GM12878 (cell line): Measurements from ENCODE around the gene PRMT2. TPM values are rescaled to one million over a fixed set of nuclear protein-coding genes. Genes with fewer than 3 reads are reported as not detected.

Experiments used
- ATAC-seq: fragments of 200-7000 bp; cut with Tn5 transposase; 3 replicates; pipeline ENCODE4 v1.9.1; 2020; ENCODE audit warnings: mild to moderate bottlenecking, moderate library complexity
- BruUV-seq: library from RNA; stranded (reverse); fragments of 400-500 nt; replicated peaks from 2 replicates; lab custom pipeline; 2021; lab: Mats Ljungman, UMichigan
- CTCF ChIA-PET: fragments of 300-600 bp; sonication (Branson Sonifier 250); formaldehyde crosslinking; extraction: SDS; loops from one replicate; lab custom pipeline; 2021; ENCODE audit warnings: inconsistent platforms; lab: Yijun Ruan, JAX
- POLR2A ChIA-PET: fragments of 350-600 bp; formaldehyde crosslinking; extraction: SDS; loops from one replicate; lab custom pipeline; 2021; ENCODE audit warnings: inconsistent platforms; lab: Charles Lee
- RAD21 ChIA-PET: fragments of 300-600 bp; sonication (Branson Sonifier 250); formaldehyde crosslinking; loops from one replicate; lab custom pipeline; 2023; ENCODE audit warnings: antibody characterized with exemption; ENCODE audit not compliant: unreplicated experiment; lab: Charles Lee
- SMC1A ChIA-PET: fragments of 300-600 bp; sonication (Branson Sonifier 250); formaldehyde crosslinking; loops from one replicate; lab custom pipeline; 2023; ENCODE audit not compliant: unreplicated experiment, uncharacterized antibody; lab: Charles Lee
- DNase-seq: peaks from one replicate; pipeline ENCODE4 v3.0.0-alpha.2; 2011; ENCODE audit warnings: low read depth, low spot score
- FAIRE-seq: peaks from 3 replicates; lab custom pipeline; 2011; peaks lifted over from hg19 to GRCh38; lab: Jason Lieb, UNC
- H2AFZ ChIP-seq: 2 replicates; pipeline ENCODE4 v1.6.0; 2011; ENCODE audit warnings: low read depth, low read length, control low read depth; ENCODE audit not compliant: control insufficient read depth
- H3K27ac ChIP-seq: 2 replicates; pipeline ENCODE4 v1.5.1; 2011; ENCODE audit warnings: control low read depth; ENCODE audit not compliant: control insufficient read depth, insufficient read depth
- H3K27me3 ChIP-seq, 2 experiments: replicated peaks in 1 of 2; 2 replicates each; pipeline versions ENCODE4 v1.6.0 to v1.6.1; 2011; ENCODE audit warnings: low read length in 1 of 2; ENCODE audit not compliant: control insufficient read depth in 2 of 2, insufficient read depth in 2 of 2
- H3K36me3 ChIP-seq, 2 experiments: 2 replicates each; pipeline ENCODE4 v1.5.1; 2011; ENCODE audit warnings: low read length in 1 of 2; ENCODE audit not compliant: control insufficient read depth in 2 of 2, insufficient read depth in 2 of 2
- H3K4me1 ChIP-seq: 2 replicates; pipeline ENCODE4 v1.6.1; 2011; ENCODE audit warnings: mild to moderate bottlenecking, low read length, moderate library complexity, mixed read lengths; ENCODE audit not compliant: control insufficient read depth, insufficient read depth
- H3K4me2 ChIP-seq: 2 replicates; pipeline ENCODE4 v1.6.0; 2011; ENCODE audit warnings: control low read depth; ENCODE audit not compliant: control insufficient read depth, insufficient read depth
- H3K4me3 ChIP-seq: fragments of 200-600 bp; sonication (generic); 2 replicates; pipeline ENCODE4 v1.5.1; 2016
- H3K79me2 ChIP-seq: 2 replicates; pipeline ENCODE4 v1.6.0; 2011; ENCODE audit warnings: low read length; ENCODE audit not compliant: control insufficient read depth, insufficient read depth
- H3K9ac ChIP-seq: 2 replicates; pipeline ENCODE4 v1.8.0; 2011; ENCODE audit warnings: low read length, control low read depth, mixed read lengths; ENCODE audit not compliant: control insufficient read depth, insufficient read depth
- H3K9me3 ChIP-seq: replicated peaks from 3 replicates; pipeline ENCODE4 v1.5.1; 2011; ENCODE audit warnings: mild to moderate bottlenecking, low read length; ENCODE audit not compliant: control insufficient read depth, insufficient read depth
- H4K20me1 ChIP-seq: 2 replicates; pipeline ENCODE4 v1.6.0; 2011; ENCODE audit not compliant: control insufficient read depth, insufficient read depth
- MAX ChIP-seq: IDR thresholded peaks from 2 replicates; pipeline ENCODE4 v1.6.1; 2012; ENCODE audit warnings: low read depth, low read length, improper control_type of control experiment
- RCOR1 ChIP-seq: conservative IDR thresholded peaks from 2 replicates; pipeline ENCODE4 v1.6.1; 2012; ENCODE audit warnings: low read depth, low read length, improper control_type of control experiment
- SMARCA5 ChIP-seq: fragments of 450-650 bp; IDR thresholded peaks from 2 replicates; pipeline ENCODE4 v1.6.1; 2017; ENCODE audit warnings: mild to moderate bottlenecking
- WRNIP1 ChIP-seq: IDR thresholded peaks from 2 replicates; pipeline ENCODE4 v1.6.1; 2011; ENCODE audit warnings: low read depth, low read length, improper control_type of control experiment, borderline replicate concordance
- ZBTB11 ChIP-seq: fragments of 450-650 bp; formaldehyde crosslinking; IDR thresholded peaks from 2 replicates; pipeline ENCODE4 v1.5.0; 2022; ENCODE audit warnings: mild to moderate bottlenecking, missing genetic modification characterization
- WGBS: methylation state at CpG from one replicate; pipeline ENCODE4 v1.1.6; 2016; ENCODE audit warnings: low lambda C conversion rate; ENCODE audit not compliant: insufficient replicate concordance, insufficient coverage; ENCODE audit errors: missing lambda C conversion rate; 5-methylcytosine and 5-hydroxymethylcytosine counted together
- in situ Hi-C: fragments of 300-500 bp; cut with MboI; formaldehyde crosslinking; loops from 9 replicates; pipeline ENCODE4 v1.14.3; 2018; ENCODE audit warnings: mixed read lengths
- intact Hi-C: fragments of 100-400 bp; cut with micrococcal nuclease; formaldehyde crosslinking; loops from one replicate; pipeline ENCODE4 v1.14.2; 2022; ENCODE audit not compliant: unreplicated experiment
- polyA plus RNA-seq, 11 experiments: library from polyadenylated mRNA; depleted of rRNA in 4 of 11; unstranded in 6 of 11; stranded (reverse) in 5 of 11; fragments of >200 nt; fragmentation: Nextera tagmentation in 4 of 11; fragmentation: Illumina TruSeq in 1 of 11; extraction: Ambion mirVana in 4 of 11; extraction: Trizol in 1 of 11; gene quantifications; 1 replicate in 1 of 11; 2 replicates in 10 of 11; pipeline versions ENCODE4 v1.2.1 to v1.2.3, GENCODE V29; 2011 to 2016; ENCODE audit warnings: inconsistent platforms in 2 of 11, missing spikeins in 2 of 11, low read depth in 1 of 11
- total RNA-seq, 4 experiments: library from RNA; depleted of rRNA in 3 of 4; stranded (reverse); fragments of >200 nt in 3 of 4; fragmentation: Illumina TruSeq in 1 of 4; extraction: Trizol in 1 of 4; gene quantifications; 2 replicates each; pipeline versions ENCODE4 v1.2.1 to v1.2.3, GENCODE V29; 2013 to 2021

PRMT2 gene
- total and polyA plus RNA-seq, 10 of the 15 experiments (the other 5 are each of a cell fraction or from before 2014, with no cell fraction given) = 16.1 to 48.6 (median 36.2) TPM

- intact Hi-C loops = no loop called here
- in situ Hi-C loops = no loop called here
- Histone ChIP-seq H3K9ac (no peak overlapping the region), H3K4me3 (no peak overlapping the region), H4K20me1 (no peaks in the 10 kb centered on the region), H3K79me2 (no peaks in the 10 kb centered on the region), H3K4me2 (no peak overlapping the region), H3K9me3 (no peaks in the 10 kb centered on the region; the same call in 2 of the 3 replicates), H3K36me3 (no peaks in the 10 kb centered on the region), H3K27ac (no peak overlapping the region), H2AFZ (no peak overlapping the region), H3K4me1 (peaks cover 7% of the 10 kb centered on the region), H3K27me3 (no peaks in the 10 kb centered on the region; a peak in 1 of 4 replicates)
- FAIRE-seq (no peak), ATAC-seq (no peak), DNase-seq (no peak)
- ChIA-PET POLR2A (interaction anchor here (0.7 kb wide), 1 partner anchor 45 kb away, joined by 3 read pairs; no protein-coding TSS in a partner anchor), CTCF (interaction anchor here (1.1 kb wide), 1 partner anchor 25 kb away, joined by 6 read pairs; no protein-coding TSS in a partner anchor), SMC1A (interaction anchor here (1.0 to 2.4 kb wide), 3 partner anchors 9 to 22 kb away, joined by 3 to 20 read pairs (median 3); no protein-coding TSS in a partner anchor), RAD21 (interaction anchor here (1.6 kb wide), 1 partner anchor 102 kb away, joined by 3 read pairs; no protein-coding TSS in a partner anchor)
- BruUV-seq = no TSS peak
- WGBS = 57% methylated on average over 6 of the region's 6 CpGs
- TF ChIP-seq MAX = no peak
- no peak for TF ChIP-seq WRNIP1
- TF ChIP-seq ZBTB11 (CRISPR knock-in tag) = no peak
- TF ChIP-seq SMARCA5 = no peak
- TF ChIP-seq RCOR1 = no peak
Observed at GRCh38 chr21:46617267-46618051, 18.0 kb upstream of the PRMT2 start.
